LNCaP clone FGC (cell line): ENCODE data around the gene PPP1R11.

ENCODE experiments used
- DNase-seq: peaks from one replicate; pipeline ENCODE4 v3.0.0-alpha.2; 2011; ENCODE audit warnings: low read depth
- H3K4me3 ChIP-seq: 2 replicates; pipeline ENCODE4 v1.5.1; 2011; ENCODE audit warnings: mild to moderate bottlenecking, low read depth, low read length, control low read depth
- TF ChIP-seq, protein P1 (sequence below): IDR thresholded peaks from 2 replicates; pipeline ENCODE4 v1.5.1; 2012; ENCODE audit warnings: mild to moderate bottlenecking; ENCODE audit not compliant: control insufficient read depth, insufficient read depth; ENCODE audit errors: extremely low read depth

Gene PPP1R11

GRCh38 chr6:30102970-30103871 lies 36.2 kb downstream of the PPP1R11 start:
- TF ChIP-seq, protein P1, sequence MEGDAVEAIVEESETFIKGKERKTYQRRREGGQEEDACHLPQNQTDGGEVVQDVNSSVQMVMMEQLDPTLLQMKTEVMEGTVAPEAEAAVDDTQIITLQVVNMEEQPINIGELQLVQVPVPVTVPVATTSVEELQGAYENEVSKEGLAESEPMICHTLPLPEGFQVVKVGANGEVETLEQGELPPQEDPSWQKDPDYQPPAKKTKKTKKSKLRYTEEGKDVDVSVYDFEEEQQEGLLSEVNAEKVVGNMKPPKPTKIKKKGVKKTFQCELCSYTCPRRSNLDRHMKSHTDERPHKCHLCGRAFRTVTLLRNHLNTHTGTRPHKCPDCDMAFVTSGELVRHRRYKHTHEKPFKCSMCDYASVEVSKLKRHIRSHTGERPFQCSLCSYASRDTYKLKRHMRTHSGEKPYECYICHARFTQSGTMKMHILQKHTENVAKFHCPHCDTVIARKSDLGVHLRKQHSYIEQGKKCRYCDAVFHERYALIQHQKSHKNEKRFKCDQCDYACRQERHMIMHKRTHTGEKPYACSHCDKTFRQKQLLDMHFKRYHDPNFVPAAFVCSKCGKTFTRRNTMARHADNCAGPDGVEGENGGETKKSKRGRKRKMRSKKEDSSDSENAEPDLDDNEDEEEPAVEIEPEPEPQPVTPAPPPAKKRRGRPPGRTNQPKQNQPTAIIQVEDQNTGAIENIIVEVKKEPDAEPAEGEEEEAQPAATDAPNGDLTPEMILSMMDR, result peak; percentile 85

GRCh38 chr6:30103872-30104179 lies 36.8 kb downstream of the PPP1R11 start:
- TF ChIP-seq, protein P1, result no peak
- DNase-seq, result no peak
- no peak overlapping the region for H3K4me3 ChIP-seq

More at GRCh38 chr6:30102970-30103871, 36.2 kb downstream of the PPP1R11 start:
- peak; percentile 71 for DNase-seq
- H3K4me3 ChIP-seq, result peak overlapping the region; percentile 38

- no peak overlapping the region for H3K4me3 ChIP-seq
- DNase-seq, result no peak
- TF ChIP-seq, protein P1, result no peak
Measured at GRCh38 chr6:30104661-30105060, 37.7 kb downstream of the PPP1R11 start.

DNA sequence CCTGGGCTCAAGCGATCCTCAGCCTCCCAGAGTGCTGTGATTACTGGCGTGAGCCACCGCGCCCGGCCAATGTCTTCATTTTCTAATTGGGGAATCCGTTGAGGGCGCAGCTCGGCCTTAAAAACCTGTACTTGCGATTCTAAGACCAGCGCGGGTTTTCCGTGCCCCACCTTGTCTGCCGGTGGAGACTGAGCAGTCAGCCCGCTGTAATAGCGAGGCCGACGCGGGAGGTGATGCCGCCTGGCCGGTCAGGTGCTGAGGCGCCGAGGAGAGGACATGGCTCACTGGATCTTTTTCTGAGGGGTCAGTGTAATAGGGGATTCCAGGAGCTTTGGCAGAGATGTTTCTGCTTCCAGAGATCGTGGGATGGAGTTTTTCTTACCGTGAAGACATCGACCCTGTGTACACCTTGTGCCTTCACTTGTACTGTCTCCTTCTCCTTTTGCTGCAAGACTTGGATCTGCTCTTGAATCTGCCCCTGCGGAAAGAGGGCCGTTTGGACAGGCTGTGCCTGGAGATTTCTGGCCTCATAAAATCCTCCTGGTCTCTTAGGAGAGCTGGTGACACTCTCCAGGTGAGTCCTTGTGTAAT lies 44.4 kb downstream of the PPP1R11 start:
- TF ChIP-seq, protein P1, result no peak
- DNase-seq, result no peak
- H3K4me3 ChIP-seq, result no peak overlapping the region

DNA sequence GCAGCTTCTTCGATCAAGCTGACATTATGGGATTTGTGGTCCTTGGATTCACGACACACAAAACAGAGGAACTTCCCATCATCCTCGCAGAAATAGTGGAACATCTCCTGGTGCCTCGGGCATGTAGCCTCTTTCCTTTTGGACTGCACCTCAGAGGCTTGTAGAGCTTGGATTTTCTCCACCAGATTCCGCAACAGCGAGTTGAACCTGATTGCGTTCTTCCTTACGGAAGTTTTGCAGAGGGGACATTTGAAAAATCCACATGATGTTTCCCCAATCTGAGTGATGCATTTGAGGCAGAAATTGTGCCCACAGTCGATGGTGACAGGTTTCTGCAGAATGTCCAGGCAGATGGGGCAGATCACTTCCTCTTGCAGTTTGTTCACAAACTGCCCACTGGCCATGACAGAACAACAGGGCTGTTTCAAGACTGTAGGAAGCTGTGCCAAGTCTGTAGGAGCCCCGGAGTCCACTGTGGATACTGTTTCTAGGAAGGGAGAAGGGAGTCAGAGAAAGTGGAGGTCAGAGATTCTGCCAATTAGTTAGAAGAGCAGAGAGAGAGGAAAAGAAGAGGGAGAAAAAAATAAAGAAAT lies 45.5 kb downstream of the PPP1R11 start:
- H3K4me3 ChIP-seq, result no peak overlapping the region
- no peak for DNase-seq
- TF ChIP-seq, protein P1, result no peak

GRCh38 chr6:30113003-30113759 lies 46.2 kb downstream of the PPP1R11 start, which contains the start of gene TRIM31:
Gene TRIM31, minus strand, starts transcription at chr6:30113090. Its CDS starts 285 bp downstream, at chr6:30112805.
- TF ChIP-seq, protein P1, result no peak
- DNase-seq, result no peak
- no peak within 1 kb of the TSS for H3K4me3 ChIP-seq
